Skeletal muscle satellite cell (primary cell): Measurements from ENCODE around the gene BTBD3. TPM values are rescaled to one million over a fixed set of nuclear protein-coding genes. Genes with fewer than 3 reads are reported as not detected.

Source experiments
- H3K27me3 ChIP-seq: 2 replicates; pipeline ENCODE4 v1.7.0; 2013; ENCODE audit warnings: low read length; ENCODE audit not compliant: control insufficient read depth, insufficient read depth
- H3K36me3 ChIP-seq: 2 replicates; pipeline ENCODE4 v1.7.0; 2013; ENCODE audit warnings: mild to moderate bottlenecking, control low read depth, low read length; ENCODE audit not compliant: insufficient read depth
- H3K4me1 ChIP-seq: 2 replicates; pipeline ENCODE4 v1.7.0; 2013; ENCODE audit warnings: low read length; ENCODE audit not compliant: control insufficient read depth, insufficient read depth
- H3K4me2 ChIP-seq: 2 replicates; pipeline ENCODE4 v1.7.0; 2013; ENCODE audit warnings: mild to moderate bottlenecking, low read length
- H3K4me3 ChIP-seq: 2 replicates; pipeline ENCODE4 v1.7.0; 2013; ENCODE audit warnings: low read length
- H3K9ac ChIP-seq: 2 replicates; pipeline ENCODE4 v1.7.0; 2013; ENCODE audit warnings: mild to moderate bottlenecking, low read depth, low read length, moderate library complexity
- H3K9me3 ChIP-seq: replicated peaks from 2 replicates; pipeline ENCODE4 v1.7.0; 2013; ENCODE audit warnings: mild to moderate bottlenecking, control low read depth, low read length
- total RNA-seq: library from RNA; depleted of rRNA; stranded (reverse); fragments of >200 nt; gene quantifications from 2 replicates; pipeline ENCODE4 v1.2.3, GENCODE V29; 2012; rRNA removed

The BTBD3 gene
- 12.9 and 16.8 TPM in 2 replicates for total RNA-seq

- Histone ChIP-seq H3K4me1 (peaks cover 18% of the 10 kb centered on the region), H3K4me2 (peak within 1 kb of the TSS; percentile 65), H3K27me3 (no peaks in the 10 kb centered on the region), H3K9ac (peak within 1 kb of the TSS; percentile 12), H3K9me3 (no peaks in the 10 kb centered on the region), H3K36me3 (peaks cover 8% of the 10 kb centered on the region), H3K4me3 (peak within 1 kb of the TSS; percentile 48)
These were observed at the start of gene BTBD3 for GRCh38 chr20:11917663-11918062. BTBD3 (plus strand) TSS chr20:11917893; CDS start chr20:11918276, 383 bp downstream.

GRCh38 chr20:11869641-11870040, 48.1 kb upstream of the BTBD3 start:
- Histone ChIP-seq H3K4me3 (no peak overlapping the region), H3K4me2 (no peak overlapping the region), H3K4me1 (no peaks in the 10 kb centered on the region), H3K9ac (no peak overlapping the region), H3K9me3 (no peaks in the 10 kb centered on the region), H3K36me3 (no peaks in the 10 kb centered on the region), H3K27me3 (no peaks in the 10 kb centered on the region)

GRCh38 chr20:11870411-11870810, 47.3 kb upstream of the BTBD3 start:
- Histone ChIP-seq H3K4me1 (no peaks in the 10 kb centered on the region), H3K27me3 (no peaks in the 10 kb centered on the region), H3K36me3 (no peaks in the 10 kb centered on the region), H3K4me3 (no peak overlapping the region), H3K4me2 (no peak overlapping the region), H3K9me3 (no peaks in the 10 kb centered on the region), H3K9ac (no peak overlapping the region)

DNA sequence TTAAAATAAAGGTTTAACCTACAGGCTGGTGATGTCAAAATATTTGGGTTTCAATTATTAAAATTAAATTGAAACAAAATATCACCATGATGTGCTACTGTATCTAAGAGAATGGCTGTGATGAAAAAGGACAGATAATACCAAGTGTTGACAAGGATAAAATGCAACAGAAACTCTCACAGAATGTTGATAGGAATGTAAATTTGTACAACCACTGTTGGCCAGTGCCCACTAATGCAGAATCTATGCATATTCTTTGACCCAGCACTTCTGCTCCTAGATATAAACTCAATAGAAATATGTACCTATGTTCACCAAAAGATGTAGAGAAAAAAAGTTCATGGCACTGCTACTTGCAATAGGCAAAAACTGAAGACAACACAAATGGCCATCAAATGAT, 41.1 kb upstream of the BTBD3 start:
- Histone ChIP-seq H3K4me1 (no peaks in the 10 kb centered on the region), H3K36me3 (no peaks in the 10 kb centered on the region), H3K9ac (no peak overlapping the region), H3K4me2 (no peak overlapping the region), H3K4me3 (no peak overlapping the region), H3K27me3 (no peaks in the 10 kb centered on the region), H3K9me3 (no peaks in the 10 kb centered on the region)

DNA sequence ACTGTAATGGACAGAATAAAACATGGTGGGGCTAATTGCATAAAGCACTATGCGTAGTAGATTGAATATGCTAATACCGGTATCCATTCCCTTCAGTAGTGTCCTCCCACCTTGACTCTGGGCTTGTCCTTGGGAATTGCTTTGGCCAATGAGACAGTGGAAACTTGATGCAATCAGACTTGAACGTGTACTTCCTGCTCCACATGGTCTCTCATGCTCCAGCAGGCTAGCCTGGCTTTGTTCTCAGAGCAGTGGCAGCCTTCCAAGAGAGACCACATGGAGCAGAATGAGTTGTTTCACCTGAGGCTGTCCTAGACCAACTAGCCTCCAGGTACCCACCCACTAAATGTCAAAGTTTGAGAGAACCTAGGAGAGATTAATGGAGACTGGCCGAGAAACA, 37.0 kb upstream of the BTBD3 start:
- Histone ChIP-seq H3K27me3 (no peaks in the 10 kb centered on the region), H3K36me3 (no peaks in the 10 kb centered on the region), H3K4me1 (no peaks in the 10 kb centered on the region), H3K9me3 (no peaks in the 10 kb centered on the region), H3K4me3 (no peak overlapping the region), H3K9ac (no peak overlapping the region), H3K4me2 (no peak overlapping the region)

GRCh38 chr20:11881449-11881848, 36.2 kb upstream of the BTBD3 start:
- Histone ChIP-seq H3K9me3 (no peaks in the 10 kb centered on the region), H3K9ac (no peak overlapping the region), H3K4me1 (no peaks in the 10 kb centered on the region), H3K27me3 (no peaks in the 10 kb centered on the region), H3K4me2 (no peak overlapping the region), H3K4me3 (no peak overlapping the region), H3K36me3 (no peaks in the 10 kb centered on the region)

- Histone ChIP-seq H3K36me3 (no peaks in the 10 kb centered on the region), H3K9me3 (no peaks in the 10 kb centered on the region), H3K4me3 (no peak overlapping the region), H3K4me1 (no peaks in the 10 kb centered on the region), H3K27me3 (no peaks in the 10 kb centered on the region), H3K9ac (no peak overlapping the region), H3K4me2 (no peak overlapping the region)
These were observed 35.0 kb upstream of the BTBD3 start for GRCh38 chr20:11882651-11883050.

GRCh38 chr20:11888648-11889047, 29.0 kb upstream of the BTBD3 start:
- H3K4me3 ChIP-seq: no peak overlapping the region
- no peak overlapping the region for H3K4me2 ChIP-seq
- no peaks in the 10 kb centered on the region for H3K36me3 ChIP-seq
- peaks cover 16% of the 10 kb centered on the region for H3K4me1 ChIP-seq
- no peak overlapping the region for H3K9ac ChIP-seq
- no peaks in the 10 kb centered on the region for H3K9me3 ChIP-seq
- no peaks in the 10 kb centered on the region for H3K27me3 ChIP-seq

DNA sequence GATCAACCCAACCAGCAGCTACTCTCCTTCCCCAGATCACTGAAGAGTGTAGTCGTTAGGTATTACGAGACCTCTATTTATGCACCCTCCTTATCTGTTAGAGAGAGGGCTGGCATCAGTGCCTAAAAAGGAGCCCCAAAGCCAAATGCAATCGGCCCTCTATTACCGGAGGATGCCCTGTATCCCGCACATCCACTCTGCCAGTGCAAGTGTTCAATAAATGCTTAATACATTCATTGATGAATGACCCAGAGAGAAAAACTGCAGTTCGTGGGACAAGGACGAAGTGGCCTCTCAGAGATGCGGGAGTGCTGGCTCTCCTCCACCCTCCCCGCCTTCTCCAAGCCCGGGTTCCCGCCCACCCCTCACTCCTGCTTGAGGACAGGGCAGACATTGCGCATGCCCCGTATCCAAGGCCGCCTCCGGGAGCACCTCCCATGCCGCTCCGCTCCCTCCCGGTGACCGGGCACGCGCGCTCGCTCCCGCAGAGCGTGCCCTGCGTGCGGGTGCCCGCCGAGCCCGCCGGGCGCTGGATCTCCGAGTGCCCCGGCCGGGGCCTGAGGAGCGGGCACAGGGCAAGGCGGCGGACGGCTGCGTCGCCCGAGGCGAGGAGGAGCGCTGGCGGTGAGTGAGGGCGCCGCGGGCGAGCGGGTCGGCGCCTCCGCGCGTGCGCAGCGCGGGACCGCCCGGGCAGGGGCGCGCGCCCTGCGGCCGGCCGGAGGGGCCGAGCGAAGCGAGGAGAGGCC, 27.2 kb upstream of the BTBD3 start:
- H3K4me1 ChIP-seq: peaks cover 24% of the 10 kb centered on the region
- H3K9me3 ChIP-seq: no peaks in the 10 kb centered on the region
- no peaks in the 10 kb centered on the region for H3K27me3 ChIP-seq
- peak overlapping the region; percentile 85 for H3K9ac ChIP-seq
- H3K4me2 ChIP-seq: peak overlapping the region; percentile 97
- peak overlapping the region; percentile 85 for H3K4me3 ChIP-seq
- no peaks in the 10 kb centered on the region for H3K36me3 ChIP-seq

- Histone ChIP-seq H3K9ac (peak overlapping the region; percentile 85), H3K4me2 (peak overlapping the region; percentile 97), H3K36me3 (no peaks in the 10 kb centered on the region), H3K4me3 (peak overlapping the region; percentile 85), H3K27me3 (no peaks in the 10 kb centered on the region), H3K4me1 (peaks cover 31% of the 10 kb centered on the region), H3K9me3 (no peaks in the 10 kb centered on the region)
These were observed 26.5 kb upstream of the BTBD3 start for GRCh38 chr20:11891077-11891775.

DNA sequence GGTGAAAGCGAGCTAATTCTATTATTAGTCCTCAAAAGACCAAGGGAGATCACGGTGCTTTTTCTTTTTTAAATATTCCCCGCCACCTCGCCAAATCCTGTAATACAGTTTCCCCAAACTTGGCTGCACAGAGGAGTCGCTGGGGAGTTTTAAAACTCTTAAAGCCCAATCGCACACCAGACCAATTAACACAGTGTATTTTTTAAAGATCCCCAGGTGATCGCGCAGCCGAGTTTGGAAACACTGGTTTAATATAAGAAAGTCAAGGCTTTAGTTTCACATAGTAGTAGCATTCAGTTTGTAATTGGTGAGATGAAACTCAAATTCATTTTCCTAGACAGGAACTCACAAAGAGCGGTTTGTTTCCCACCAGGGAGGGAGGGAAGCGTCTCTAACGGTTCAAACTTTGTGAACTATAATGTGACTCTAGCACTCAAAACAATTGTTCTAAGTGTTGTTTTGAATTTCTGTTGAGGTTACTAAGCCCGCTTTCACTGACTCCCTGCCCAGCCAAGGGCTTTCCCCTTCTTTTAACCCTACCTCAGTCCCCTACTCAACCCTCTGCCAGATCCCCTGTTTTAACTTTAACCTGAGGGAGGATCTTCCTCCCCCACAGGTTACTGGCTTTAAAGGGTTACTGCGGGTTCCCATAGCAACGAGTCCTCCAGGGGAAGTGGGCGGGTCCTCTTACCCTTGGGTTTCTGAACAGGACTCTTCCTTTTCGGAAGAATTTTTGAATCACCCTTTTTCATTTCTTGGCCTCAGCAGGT, 25.7 kb upstream of the BTBD3 start:
- Histone ChIP-seq H3K27me3 (no peaks in the 10 kb centered on the region), H3K9me3 (no peaks in the 10 kb centered on the region), H3K4me2 (peak overlapping the region; percentile 97), H3K9ac (peak overlapping the region; percentile 85), H3K4me3 (peak overlapping the region; percentile 85), H3K36me3 (no peaks in the 10 kb centered on the region), H3K4me1 (peaks cover 33% of the 10 kb centered on the region)
